Fibroblast of lung (primary cell): ENCODE measurements around the gene RAPH1.

Experiments
- EZH2 ChIP-seq: IDR thresholded peaks from 2 replicates; pipeline ENCODE4 v1.5.1; 2012; ENCODE audit warnings: low read length, control low read depth, mild to moderate bottlenecking; ENCODE audit errors: missing control alignments
- TF ChIP-seq, protein P1 (sequence below), 2 donors: IDR thresholded peaks in 1 of 2; conservative IDR thresholded peaks in 1 of 2; 1 replicate in 1 of 2; 2 replicates in 1 of 2; pipeline ENCODE4 v1.5.1; 2011 to 2012; ENCODE audit warnings: low read length in 2 of 2, control low read depth in 1 of 2, inconsistent platforms in 1 of 2, low read depth in 1 of 2, mild to moderate bottlenecking in 1 of 2

DNA sequence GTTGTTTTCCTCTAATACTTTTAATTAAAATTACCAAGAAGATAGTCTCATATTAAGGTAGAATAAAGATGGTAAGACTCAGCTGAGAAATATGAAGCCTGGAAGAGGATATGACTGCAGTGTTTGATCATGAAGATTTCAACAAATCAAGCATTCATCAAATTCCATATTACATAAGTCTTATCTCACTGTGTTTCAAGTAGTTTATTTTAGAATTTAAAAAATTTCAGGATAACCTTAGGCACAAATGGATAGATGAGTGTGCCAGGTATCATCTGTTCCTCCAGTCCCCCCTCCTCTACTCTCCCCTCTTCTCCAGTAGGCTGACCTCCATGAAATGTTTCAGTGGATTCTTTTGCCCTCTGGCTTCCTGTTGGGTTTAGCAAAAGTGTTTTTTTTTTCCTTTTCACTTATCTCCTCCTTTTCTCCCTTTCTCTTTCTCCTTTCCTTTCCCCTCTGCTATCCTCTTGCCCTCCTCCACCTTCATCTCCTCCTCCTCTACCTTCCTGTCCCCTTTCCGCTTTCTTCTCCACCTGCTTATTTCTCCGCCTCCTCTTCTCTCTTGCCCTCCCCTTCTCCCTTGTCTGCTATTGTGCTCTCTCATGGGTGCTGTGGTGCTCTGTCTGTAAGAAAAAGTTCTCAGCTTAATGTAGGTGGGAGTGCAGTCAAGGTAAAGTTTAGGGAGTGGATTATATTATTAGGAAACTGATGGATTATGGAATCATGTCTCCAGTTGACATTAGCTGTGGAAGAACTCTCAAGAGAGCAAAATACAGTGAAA, 134.1 kb downstream of the RAPH1 start:
- TF ChIP-seq, protein P1, sequence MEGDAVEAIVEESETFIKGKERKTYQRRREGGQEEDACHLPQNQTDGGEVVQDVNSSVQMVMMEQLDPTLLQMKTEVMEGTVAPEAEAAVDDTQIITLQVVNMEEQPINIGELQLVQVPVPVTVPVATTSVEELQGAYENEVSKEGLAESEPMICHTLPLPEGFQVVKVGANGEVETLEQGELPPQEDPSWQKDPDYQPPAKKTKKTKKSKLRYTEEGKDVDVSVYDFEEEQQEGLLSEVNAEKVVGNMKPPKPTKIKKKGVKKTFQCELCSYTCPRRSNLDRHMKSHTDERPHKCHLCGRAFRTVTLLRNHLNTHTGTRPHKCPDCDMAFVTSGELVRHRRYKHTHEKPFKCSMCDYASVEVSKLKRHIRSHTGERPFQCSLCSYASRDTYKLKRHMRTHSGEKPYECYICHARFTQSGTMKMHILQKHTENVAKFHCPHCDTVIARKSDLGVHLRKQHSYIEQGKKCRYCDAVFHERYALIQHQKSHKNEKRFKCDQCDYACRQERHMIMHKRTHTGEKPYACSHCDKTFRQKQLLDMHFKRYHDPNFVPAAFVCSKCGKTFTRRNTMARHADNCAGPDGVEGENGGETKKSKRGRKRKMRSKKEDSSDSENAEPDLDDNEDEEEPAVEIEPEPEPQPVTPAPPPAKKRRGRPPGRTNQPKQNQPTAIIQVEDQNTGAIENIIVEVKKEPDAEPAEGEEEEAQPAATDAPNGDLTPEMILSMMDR (conservative IDR thresholded peaks at IDR 0.05 in 1 of 2, IDR thresholded peaks at IDR 0.05 in 1 of 2; ENCODE audit: low read depth in 1 of 2, low read length in 2 of 2): no peak
- no peak for TF ChIP-seq EZH2
